ENCODE results near the gene CFAP46. TPM values are rescaled to one million over a fixed set of nuclear protein-coding genes. Genes with fewer than 3 reads are reported as not detected.

Gene CFAP46
- total and polyA plus RNA-seq, 10 of the 15 experiments (the other 5 are each of a cell fraction or from before 2014, with no cell fraction given), result 0.01 to 0.18 (median 0.03) TPM; not detected in 7

GRCh38 chr10:132829403-132829802 is 113.0 kb downstream of the CFAP46 start (continued):
- TF ChIP-seq ZBTB40 (IDR thresholded peaks at IDR 0.05; ENCODE audit: borderline replicate concordance) (no peak), CBFB (IDR thresholded peaks at IDR 0.05; ENCODE audit: low read depth) (no peak), PKNOX1 (IDR thresholded peaks at IDR 0.05) (no peak), ATF7 (IDR thresholded peaks at IDR 0.05; ENCODE audit: low read depth) (no peak), HDGF (IDR thresholded peaks at IDR 0.05) (no peak), PAX5 (IDR thresholded peaks at IDR 0.05; ENCODE audit: borderline replicate concordance, low read depth, low read length) (no peak), CBX3 (IDR thresholded peaks at IDR 0.05; ENCODE audit: borderline replicate concordance, low read depth) (no peak), STAT1 (conservative IDR thresholded peaks at IDR 0.05) (no peak), RAD51 (IDR thresholded peaks at IDR 0.05) (no peak), DPF2 (IDR thresholded peaks at IDR 0.05) (no peak), SREBF1 (IDR thresholded peaks at IDR 0.05; ENCODE audit: low read length) (no peak), NFYB (IDR thresholded peaks at IDR 0.05; ENCODE audit: insufficient read depth, low read depth, low read length) (no peak), ZNF217 (IDR thresholded peaks at IDR 0.05) (no peak)
